ENCODE measurements around the gene B4GALT6.

GRCh38 chr18:31711365-31712172 is 27.2 kb upstream of the B4GALT6 start:
- TF ChIP-seq POLR2A (IDR thresholded peaks at IDR 0.05): no peak
- TF ChIP-seq, protein P1, sequence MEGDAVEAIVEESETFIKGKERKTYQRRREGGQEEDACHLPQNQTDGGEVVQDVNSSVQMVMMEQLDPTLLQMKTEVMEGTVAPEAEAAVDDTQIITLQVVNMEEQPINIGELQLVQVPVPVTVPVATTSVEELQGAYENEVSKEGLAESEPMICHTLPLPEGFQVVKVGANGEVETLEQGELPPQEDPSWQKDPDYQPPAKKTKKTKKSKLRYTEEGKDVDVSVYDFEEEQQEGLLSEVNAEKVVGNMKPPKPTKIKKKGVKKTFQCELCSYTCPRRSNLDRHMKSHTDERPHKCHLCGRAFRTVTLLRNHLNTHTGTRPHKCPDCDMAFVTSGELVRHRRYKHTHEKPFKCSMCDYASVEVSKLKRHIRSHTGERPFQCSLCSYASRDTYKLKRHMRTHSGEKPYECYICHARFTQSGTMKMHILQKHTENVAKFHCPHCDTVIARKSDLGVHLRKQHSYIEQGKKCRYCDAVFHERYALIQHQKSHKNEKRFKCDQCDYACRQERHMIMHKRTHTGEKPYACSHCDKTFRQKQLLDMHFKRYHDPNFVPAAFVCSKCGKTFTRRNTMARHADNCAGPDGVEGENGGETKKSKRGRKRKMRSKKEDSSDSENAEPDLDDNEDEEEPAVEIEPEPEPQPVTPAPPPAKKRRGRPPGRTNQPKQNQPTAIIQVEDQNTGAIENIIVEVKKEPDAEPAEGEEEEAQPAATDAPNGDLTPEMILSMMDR (IDR thresholded peaks at IDR 0.05): no peak
- no peak for TF ChIP-seq EP300 (IDR thresholded peaks at IDR 0.05)
